ENCODE data around the gene KDM4E.

DNA sequence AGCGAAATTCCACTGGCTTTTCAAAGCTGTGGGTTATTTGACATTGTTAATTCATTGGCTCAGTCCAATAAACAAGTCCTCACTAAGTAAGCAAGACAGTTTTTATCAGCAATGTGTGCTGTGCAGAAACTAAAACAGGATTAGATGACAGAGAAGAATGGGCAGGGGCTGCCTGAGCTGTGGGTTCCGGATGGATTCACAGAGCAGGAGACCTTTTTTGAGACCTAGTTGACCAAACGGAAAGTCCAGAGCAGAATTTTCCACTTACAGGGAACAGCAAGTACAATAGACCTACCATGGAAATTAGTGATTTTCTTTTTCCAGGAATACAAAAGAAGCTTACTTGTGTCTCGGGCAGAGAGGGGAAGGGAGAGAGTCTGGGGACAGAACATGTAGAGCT, 19.0 kb downstream of the KDM4E start:
- TF ChIP-seq POLR2A (IDR thresholded peaks at IDR 0.05) = no peak
- TF ChIP-seq, protein P1, sequence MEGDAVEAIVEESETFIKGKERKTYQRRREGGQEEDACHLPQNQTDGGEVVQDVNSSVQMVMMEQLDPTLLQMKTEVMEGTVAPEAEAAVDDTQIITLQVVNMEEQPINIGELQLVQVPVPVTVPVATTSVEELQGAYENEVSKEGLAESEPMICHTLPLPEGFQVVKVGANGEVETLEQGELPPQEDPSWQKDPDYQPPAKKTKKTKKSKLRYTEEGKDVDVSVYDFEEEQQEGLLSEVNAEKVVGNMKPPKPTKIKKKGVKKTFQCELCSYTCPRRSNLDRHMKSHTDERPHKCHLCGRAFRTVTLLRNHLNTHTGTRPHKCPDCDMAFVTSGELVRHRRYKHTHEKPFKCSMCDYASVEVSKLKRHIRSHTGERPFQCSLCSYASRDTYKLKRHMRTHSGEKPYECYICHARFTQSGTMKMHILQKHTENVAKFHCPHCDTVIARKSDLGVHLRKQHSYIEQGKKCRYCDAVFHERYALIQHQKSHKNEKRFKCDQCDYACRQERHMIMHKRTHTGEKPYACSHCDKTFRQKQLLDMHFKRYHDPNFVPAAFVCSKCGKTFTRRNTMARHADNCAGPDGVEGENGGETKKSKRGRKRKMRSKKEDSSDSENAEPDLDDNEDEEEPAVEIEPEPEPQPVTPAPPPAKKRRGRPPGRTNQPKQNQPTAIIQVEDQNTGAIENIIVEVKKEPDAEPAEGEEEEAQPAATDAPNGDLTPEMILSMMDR (IDR thresholded peaks at IDR 0.05) = no peak
